ENCODE data around the gene SLC10A7. TPM values are rescaled to one million over a fixed set of nuclear protein-coding genes. Genes with fewer than 3 reads are reported as not detected.

The SLC10A7 gene
- total RNA-seq, 1 experiment from 2014 or later: 4.1 TPM

GRCh38 chr4:146311238-146311970 lies 210.3 kb downstream of the SLC10A7 start:
- DNase-seq (ENCODE audit: low spot score): no peak

DNA sequence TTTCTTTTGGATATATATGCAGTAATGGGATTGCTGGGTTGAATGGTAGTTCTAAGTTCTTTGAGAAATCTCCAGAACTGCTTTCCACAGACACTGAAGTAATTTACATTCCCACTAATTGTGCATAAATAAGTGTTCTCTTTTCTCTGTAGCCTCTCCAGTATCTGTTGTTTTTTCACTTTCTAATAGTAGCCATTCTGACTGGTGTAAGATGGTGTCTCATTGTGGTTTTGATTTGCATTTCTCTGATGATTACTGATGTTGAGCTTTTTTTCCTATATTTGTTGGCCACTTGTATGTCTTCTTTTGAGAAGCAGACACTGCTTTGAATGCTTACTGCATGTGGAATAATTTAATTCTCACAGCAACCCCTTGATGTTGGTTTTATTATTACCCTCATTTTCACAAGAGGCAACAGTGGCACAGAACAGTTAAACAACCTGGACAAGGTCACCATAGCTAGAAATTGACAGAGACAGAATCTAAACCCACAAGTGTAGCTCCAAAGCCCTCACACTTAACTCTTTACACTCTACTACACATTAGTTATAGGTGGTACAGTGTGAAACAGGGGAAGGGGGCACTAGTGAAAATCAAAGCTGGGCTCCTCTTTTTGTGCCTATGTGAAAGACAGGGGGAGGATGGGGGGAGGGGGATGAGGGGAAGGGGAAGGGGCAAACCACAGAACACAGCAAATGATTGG lies 211.3 kb downstream of the SLC10A7 start:
- no peak for DNase-seq (ENCODE audit: low spot score)

DNA sequence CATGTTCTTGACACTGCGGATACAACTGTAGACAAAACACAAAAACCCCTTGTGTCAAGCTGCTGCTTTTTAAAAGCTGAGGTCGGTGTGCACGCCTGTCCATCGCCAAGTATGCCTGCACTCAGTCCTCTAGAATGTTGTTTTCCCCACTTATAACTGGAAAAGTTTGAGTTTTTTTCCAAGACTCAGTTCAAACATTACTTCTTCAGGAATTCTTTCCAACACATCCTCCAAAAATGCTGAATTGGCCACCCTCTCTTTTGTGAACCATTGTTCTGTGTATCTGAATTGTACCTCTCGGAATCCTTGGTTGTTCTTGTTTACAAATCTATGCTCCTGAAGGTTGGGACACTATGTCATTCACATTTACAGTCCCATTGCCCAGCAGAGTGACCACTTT lies 212.8 kb downstream of the SLC10A7 start:
- no peak for DNase-seq (ENCODE audit: low spot score)

- no peak for DNase-seq (ENCODE audit: low spot score)
These were observed 218.9 kb downstream of the SLC10A7 start for GRCh38 chr4:146302822-146303221.

- DNase-seq (ENCODE audit: low spot score): no peak
These were observed 222.1 kb downstream of the SLC10A7 start for GRCh38 chr4:146299607-146300006.

- DNase-seq (ENCODE audit: low spot score): no peak
These were observed 227.0 kb downstream of the SLC10A7 start for GRCh38 chr4:146294776-146295175.

- DNase-seq (ENCODE audit: low spot score): no peak
These were observed 229.2 kb downstream of the SLC10A7 start for GRCh38 chr4:146292508-146292907.

DNA sequence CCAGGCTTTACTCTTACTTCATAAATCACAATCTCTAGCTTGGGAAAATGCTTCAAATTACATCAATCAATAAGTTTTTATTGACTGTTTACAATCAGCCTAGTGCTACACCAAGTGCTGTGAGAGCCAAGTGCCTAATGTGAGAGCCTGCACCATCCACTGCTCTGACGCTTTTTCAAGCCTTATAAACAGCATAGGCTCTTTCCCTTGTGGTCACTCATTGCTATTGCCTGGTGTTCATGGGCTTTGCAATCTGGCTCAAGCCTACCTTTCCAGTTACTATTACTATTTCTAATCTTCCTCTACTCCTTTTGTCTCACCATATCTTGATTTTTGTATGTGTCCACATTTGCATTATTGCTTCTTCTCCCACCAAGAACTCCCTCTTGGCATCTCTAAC lies 230.4 kb downstream of the SLC10A7 start:
- DNase-seq (ENCODE audit: low spot score): no peak

DNA sequence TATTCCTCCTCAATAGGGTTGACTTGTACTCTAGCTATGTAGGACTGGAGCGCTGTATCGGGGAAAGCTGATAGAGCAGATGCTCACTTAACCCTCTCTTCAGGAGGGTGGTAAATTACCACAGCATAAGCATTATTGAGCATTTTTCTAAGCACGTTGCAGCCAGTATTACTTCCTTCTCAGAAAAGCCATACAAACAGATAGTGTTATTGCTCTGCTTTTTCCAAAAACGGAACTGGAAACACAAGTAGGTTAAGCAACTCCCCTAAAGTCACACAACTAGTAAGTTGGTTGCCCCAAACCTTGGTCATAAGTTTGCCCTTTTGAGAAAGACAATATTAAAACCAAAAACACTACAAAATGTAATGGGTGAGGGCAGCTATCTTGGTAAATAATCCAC lies 233.5 kb downstream of the SLC10A7 start:
- DNase-seq (ENCODE audit: low spot score): no peak

- no peak for DNase-seq (ENCODE audit: low spot score)
These were observed 236.7 kb downstream of the SLC10A7 start for GRCh38 chr4:146285037-146285436.

DNA sequence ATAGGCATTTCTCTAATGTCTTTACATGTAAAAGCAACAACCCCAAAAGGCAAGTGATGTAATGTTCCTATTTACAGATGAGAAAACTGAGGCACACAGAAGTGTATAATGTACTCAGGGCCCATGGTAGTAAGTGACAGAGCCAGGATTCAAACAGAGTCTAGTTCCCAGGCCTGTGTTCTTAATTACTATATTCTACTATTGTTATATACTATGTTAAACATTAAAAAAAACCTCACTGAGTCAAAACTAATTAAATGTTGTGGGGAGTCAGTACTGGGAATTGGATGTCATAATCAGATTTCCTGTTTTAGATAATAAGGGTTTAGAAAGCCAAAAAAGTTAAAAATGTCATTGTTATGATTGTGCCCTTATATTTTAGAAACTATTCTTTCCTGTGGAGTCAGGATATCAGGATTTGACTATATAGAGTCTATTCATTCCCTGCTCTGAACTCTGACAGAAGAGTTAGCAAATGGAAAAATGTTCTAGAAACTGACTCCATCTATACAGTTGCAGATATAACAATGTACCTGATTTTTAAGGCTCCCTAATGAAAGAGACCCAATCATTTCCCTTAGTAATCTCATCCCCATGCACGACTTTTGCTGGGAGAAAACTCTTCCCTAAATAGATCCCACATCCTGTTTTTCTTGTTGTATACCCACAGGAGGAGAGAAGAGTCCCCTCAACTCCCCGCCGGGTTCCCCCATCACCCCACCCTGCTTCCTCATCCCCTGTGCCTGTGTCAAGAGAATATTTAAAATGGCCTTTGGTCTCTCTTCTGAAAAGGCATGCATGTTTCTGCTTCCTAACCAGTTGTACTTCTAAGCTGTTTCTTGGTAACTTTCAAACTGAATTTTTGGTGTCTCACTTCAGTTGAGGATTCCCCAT lies 237.7 kb downstream of the SLC10A7 start:
- DNase-seq (ENCODE audit: low spot score): no peak

- DNase-seq (ENCODE audit: low spot score): no peak
These were observed 239.1 kb downstream of the SLC10A7 start for GRCh38 chr4:146282657-146283056.

DNA sequence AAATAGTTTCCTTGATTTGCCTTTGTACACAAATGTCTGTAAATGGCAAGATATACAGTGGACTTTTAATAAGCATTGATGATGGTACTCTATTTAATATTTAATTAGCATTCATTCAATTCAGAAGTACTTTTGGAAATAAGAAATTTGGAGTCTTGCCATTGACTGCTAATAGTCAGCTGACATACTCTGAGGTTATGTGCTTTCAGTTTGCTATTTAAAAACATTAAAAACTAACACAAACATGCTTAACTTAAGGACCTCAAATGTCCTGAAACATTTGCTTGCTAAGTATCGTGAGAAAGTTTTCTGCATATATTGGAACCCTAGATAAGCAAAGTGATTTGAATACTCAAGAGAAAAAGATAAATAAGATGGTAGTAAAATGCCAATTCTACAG lies 242.8 kb downstream of the SLC10A7 start:
- DNase-seq (ENCODE audit: low spot score): no peak

- no peak for DNase-seq (ENCODE audit: low spot score)
These were observed 246.4 kb downstream of the SLC10A7 start for GRCh38 chr4:146275370-146275769.

DNA sequence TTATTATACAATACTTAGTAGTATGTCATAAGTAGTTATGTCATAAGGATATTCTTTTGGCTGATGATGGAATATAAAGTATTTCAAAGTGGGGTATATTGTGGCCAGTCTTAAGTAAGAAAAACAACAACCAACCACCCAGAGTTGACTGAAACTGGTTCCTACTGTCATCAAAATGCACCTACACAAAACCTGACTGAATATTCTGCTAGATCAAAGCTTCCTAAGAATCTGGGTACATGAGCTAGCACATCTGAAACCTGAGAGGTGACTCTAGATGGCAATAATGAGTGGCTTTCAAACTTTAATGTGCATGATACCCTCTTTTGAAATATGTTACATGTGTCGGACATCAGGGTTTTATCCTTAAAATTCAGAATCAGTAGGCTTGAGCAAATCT lies 247.0 kb downstream of the SLC10A7 start:
- DNase-seq (ENCODE audit: low spot score): no peak

DNA sequence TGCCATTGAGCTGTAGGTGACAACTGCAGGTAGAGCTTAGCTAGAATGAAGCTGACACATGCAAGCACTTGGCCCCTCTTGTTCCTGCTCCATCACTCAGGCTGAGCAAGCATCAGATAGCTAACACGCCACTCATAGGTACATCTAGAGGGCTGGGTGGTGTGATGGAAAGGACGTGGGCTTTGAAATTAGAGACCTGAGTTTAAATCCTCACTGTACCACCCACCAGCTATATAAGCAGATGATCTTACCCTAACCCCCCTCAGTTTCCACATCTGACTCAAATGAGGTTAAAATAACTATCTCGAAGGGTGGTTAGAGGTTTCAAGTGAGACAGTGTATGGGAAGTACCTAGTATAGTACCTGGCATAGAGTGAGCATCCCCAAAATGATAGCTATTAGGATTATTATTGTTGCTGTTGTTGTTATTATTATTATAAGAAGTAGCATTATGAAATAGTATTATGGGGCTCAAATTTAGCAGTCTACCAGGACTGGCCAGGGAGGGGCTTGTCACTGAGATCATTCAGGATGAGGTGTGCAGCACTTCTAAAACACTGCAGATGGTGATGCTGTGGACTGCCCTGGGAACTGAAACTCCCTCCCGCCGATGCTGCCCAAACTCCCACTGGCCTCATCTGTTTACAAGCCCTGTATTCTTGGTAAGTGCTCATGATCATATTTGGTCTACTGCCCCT lies 248.4 kb downstream of the SLC10A7 start:
- DNase-seq (ENCODE audit: low spot score): no peak

GRCh38 chr4:146271466-146271865 lies 250.3 kb downstream of the SLC10A7 start:
- DNase-seq (ENCODE audit: low spot score): no peak

- DNase-seq (ENCODE audit: low spot score): no peak
These were observed 252.5 kb downstream of the SLC10A7 start for GRCh38 chr4:146269228-146269653.

DNA sequence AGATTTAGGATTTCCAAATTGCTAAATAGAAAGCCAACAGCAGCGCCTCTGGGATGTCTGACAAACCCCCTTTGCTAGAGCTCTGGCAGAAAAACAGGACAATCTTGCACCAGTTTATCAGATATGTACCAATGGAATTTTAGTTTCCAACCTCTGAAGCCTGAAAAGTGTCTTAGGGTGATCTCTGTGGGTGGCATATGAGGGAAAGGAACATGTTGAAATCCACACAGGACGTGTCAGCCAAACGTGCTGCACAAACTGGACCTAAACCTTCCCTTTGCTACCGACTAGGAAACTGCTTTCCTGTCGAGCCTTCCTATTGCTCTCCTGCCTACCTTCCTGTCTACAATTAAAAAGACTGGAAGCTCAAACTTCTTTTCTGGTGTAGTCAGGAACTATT lies 253.9 kb downstream of the SLC10A7 start:
- no peak for DNase-seq (ENCODE audit: low spot score)

GRCh38 chr4:146265950-146266490 lies 255.7 kb downstream of the SLC10A7 start:
- DNase-seq (ENCODE audit: low spot score): no peak

DNA sequence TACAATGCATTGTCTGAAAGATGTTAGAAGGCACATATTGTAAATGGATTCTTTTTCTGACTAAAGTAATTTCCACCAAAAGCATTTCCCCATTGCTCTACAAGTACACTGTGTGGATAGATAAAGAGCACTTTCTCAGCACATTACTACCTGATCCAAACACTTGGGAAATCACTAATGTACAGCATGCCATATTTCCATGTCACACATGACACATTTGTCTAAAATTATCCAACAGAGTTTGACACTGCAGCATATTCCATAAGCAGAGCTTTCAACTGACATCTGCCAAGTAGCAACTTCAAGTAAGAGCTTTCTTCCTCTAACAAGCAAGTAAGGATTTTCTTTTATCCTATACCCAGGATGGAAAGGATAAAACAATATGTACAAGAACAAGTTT lies 257.9 kb downstream of the SLC10A7 start:
- DNase-seq (ENCODE audit: low spot score): no peak

All from HT-29 (cell line).